ENCODE results near the gene TSEN34.
A peak's percentile ranks its signal among the peaks of the same experiment; 100 is the strongest.
"Not testable (repeated sequence)": the region's sequence is repeated elsewhere in the genome, so short reads cannot be mapped to it uniquely, and the experiment has no call there.

The TSEN34 gene

GRCh38 chr19:54189145-54189734, 1.9 kb upstream of the TSEN34 start, which contains the start of gene MBOAT7:
Gene MBOAT7 (minus strand): TSS chr19:54189580. CDS start chr19:54188508, 1,072 bp downstream.
- no peak for DNase-seq

GRCh38 chr19:54189735-54190502, 1.2 kb upstream of the TSEN34 start:
- peak; percentile 99 for DNase-seq

GRCh38 chr19:54190503-54191010, 551 bp upstream of the TSEN34 start:
- DNase-seq: peak; percentile 98

- DNase-seq: no peak
Observed at GRCh38 chr19:54191811-54192453, 824 bp downstream of the TSEN34 start.

- no peak for DNase-seq
Observed at GRCh38 chr19:54193011-54193410, 1.9 kb downstream of the TSEN34 start.

- not testable (repeated sequence) for DNase-seq
Observed at GRCh38 chr19:54194463-54194862, 3.4 kb downstream of the TSEN34 start.

- DNase-seq: no peak
Observed at GRCh38 chr19:54196536-54196935, 5.4 kb downstream of the TSEN34 start.

GRCh38 chr19:54197121-54197520, 6.0 kb downstream of the TSEN34 start:
- DNase-seq: no peak

- no peak for DNase-seq
Observed at GRCh38 chr19:54199401-54199800, 8.3 kb downstream of the TSEN34 start.

GRCh38 chr19:54201172-54201701, 10.1 kb downstream of the TSEN34 start:
- DNase-seq: no peak

GRCh38 chr19:54201980-54202379, 10.9 kb downstream of the TSEN34 start:
- DNase-seq: no peak

GRCh38 chr19:54203151-54203611, 12.1 kb downstream of the TSEN34 start:
- DNase-seq: no peak

GRCh38 chr19:54204767-54205468, 13.8 kb downstream of the TSEN34 start:
- no peak for DNase-seq

GRCh38 chr19:54206030-54206830, 15.1 kb downstream of the TSEN34 start:
- no peak for DNase-seq

GRCh38 chr19:54206831-54207177, 15.7 kb downstream of the TSEN34 start:
- DNase-seq: no peak

- not testable (repeated sequence) for DNase-seq
Observed at GRCh38 chr19:54207193-54207592, 16.1 kb downstream of the TSEN34 start.

- DNase-seq: no peak
Observed at GRCh38 chr19:54207676-54207982, 16.5 kb downstream of the TSEN34 start.

GRCh38 chr19:54207983-54208783, 17.1 kb downstream of the TSEN34 start:
- peak; percentile 29 for DNase-seq

GRCh38 chr19:54208784-54209057, 17.6 kb downstream of the TSEN34 start:
- DNase-seq: no peak

GRCh38 chr19:54209058-54209810, 18.1 kb downstream of the TSEN34 start:
- DNase-seq: no peak
